Right ventricle myocardium superior (tissue), 1 donor: ENCODE results near the gene XPNPEP3. TPM values are rescaled to one million over a fixed set of nuclear protein-coding genes. Genes with fewer than 3 reads are reported as not detected.

Experiments
- ATAC-seq: fragments of 200-7000 bp; cut with Tn5 transposase; one replicate; pipeline ENCODE4 v1.9.1; 2020; ENCODE audit warnings: mild to moderate bottlenecking; ENCODE audit not compliant: poor library complexity
- DNase-seq: peaks from one replicate; pipeline ENCODE4 v3.0.0-alpha.2; 2020
- intact Hi-C: fragments of 100-400 bp; cut with DNase I; formaldehyde crosslinking; loops from one replicate; pipeline ENCODE4 v1.11.2; 2022
- microRNA-seq: library from miRNA; unstranded; fragments of <30 nt; microRNA quantifications from one replicate; pipeline ENCODE4 v1.2.0, GENCODE V29; 2020
- total RNA-seq: library from RNA; stranded (reverse); fragmentation: NEBNext Ultra II Directional; extraction: Animal tissue kit (Norgen Biotek cat#: 25700); gene quantifications from one replicate; pipeline ENCODE4 v1.2.1, GENCODE V29; 2021
- donor health status: DM: no; HTN: yes; CAD: no; lungs with severe emphysema.

Gene XPNPEP3
- total RNA-seq, 1 donor from 2014 or later: 21.9 TPM

DNA sequence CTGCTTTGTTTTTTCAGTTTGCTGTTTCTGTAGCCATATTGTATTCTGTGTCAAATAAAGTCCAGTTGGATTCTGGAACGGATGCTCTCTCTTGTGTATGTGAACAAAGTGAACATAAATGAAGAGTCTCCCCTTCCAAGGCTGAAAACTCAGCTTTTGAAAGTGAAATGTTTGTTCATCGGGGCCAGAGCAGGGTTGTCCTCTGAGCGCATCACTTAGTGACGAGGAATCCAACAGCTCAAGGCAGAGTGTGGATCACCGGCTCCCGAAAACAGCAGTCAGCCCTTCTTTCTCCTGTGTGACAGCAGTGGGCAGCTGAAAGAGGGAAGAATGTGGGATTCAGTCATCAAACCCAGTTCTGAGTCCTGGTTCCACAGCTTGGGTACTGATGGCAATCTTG lies 115.6 kb downstream of the XPNPEP3 start:
- ATAC-seq: no peak
- DNase-seq: no peak
- intact Hi-C loops: no loop called here

DNA sequence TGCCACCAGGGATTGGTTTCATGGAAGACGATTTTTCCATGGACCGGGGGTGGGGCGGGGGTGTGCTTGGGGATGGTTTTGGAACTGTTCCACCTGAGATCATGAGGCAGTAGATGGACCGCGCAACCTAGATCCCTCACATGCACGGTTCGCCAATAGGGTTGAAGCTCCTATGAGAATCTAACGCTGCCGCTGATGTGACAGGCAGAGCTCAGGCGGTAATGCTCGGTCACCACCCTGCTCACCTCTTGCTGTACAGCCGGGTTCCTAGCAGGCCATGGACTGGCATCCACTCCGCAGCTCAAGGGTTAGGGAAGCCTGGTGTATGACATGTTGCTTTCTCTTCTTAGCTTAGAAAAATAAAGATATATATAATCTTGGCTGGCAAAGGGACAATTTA lies 116.2 kb downstream of the XPNPEP3 start:
- no peak for DNase-seq
- intact Hi-C loops: no loop called here
- ATAC-seq: no peak

DNA sequence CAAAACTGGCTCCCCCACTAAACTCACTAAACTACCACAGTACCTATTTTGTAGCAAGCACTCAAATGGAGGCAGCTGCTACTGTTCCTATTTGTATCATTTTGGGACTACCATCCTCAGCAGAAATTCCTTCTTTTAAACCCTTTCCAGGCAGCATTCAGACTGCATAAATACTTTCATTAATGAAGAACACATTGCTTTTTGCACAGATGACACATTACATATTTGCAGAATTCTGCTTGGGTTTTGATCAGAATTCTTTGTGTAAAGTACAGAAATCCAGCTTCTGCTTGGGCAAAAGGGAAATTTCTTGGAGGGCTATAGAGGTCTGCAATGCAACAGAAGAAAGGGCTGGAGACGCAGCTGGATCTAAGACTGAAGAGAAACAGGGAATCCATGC lies 118.4 kb downstream of the XPNPEP3 start:
- no peak for DNase-seq
- no peak for ATAC-seq
- intact Hi-C loops: no loop called here

DNA sequence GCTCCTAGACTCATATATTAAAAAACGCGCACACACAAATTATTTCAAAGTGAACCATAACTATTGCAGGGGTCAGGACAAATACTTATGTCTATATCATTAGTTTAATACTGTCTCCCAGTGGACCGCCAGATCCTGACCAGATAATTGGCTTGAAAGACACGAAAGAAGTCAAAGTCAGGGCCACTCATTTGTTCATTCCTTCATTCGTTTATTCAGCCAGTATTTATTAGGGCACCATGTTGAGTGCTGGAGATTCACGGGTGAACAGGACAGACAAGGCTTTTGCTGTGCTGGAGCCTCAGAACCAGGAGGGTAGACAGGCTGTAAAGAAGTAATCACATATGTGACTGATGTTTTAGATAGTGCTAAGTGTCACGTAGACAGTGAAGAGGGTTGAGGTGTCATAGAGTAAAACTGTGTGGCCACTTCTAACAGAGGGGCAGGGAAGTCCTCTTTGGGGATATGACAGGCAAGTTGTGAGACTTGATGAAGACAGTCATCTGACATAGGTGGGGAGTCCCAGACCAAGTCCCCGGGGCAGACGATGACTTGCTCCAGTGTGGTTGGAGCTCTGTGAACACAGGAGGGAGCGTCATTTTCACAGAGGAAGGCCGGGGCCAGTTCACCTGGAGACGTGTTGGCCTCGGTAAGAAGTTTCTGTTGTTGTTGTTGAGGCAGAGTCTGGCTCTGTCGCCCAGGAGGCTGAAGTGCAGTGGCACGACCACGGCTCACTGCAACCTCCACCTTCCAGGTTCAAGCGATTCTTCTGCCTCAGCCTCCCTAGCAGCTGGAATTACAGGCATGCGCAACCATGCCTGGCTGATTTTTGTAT lies 120.1 kb downstream of the XPNPEP3 start:
- no peak for DNase-seq
- intact Hi-C loops: no loop called here
- no peak for ATAC-seq

DNA sequence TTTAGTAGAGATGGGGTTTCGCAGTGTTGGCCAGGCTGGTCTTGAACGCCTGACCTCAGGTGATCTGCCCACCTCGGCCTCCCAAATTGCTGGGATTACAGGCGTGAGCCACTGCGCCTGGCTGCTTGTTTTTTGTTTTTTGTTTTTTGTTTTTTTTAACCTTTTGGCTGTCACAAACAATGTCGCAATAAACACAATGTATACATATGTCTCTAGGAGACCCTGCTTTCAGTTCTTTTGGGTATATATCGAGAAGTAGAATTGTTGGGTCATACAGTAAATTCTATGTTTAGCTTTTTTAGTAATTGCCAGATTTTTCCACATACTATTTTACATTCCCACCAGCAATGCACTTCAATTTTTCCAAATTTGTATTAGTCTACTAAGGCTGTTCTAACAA lies 122.2 kb downstream of the XPNPEP3 start:
- intact Hi-C loops: no loop called here
- no peak for ATAC-seq
- DNase-seq: no peak

DNA sequence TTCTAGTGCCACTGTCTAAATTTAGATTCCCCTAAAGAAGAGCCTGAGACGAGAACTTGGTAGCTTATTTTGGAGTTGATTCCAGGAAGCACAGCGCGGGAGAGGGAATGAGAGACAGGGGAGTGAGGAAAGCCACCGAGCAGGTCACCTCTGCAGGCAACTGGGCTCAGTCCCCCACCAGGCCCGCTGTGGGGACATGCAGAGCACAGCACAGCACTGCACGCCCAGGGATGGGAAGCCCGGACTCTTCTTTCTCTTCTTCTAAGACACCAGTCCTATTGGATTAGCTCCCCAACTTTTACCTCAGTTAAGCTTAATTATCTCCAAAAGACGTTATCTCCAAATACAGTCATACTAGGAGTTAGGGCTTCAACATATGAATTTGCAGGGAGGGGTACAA lies 122.9 kb downstream of the XPNPEP3 start:
- DNase-seq (no peak), ATAC-seq (no peak)
- intact Hi-C loops: no loop called here

Small RNAs within 50 kb of the gene (microRNA-seq; reads per million reads assigned to microRNA genes)
- gene MIR4766: 0.97 reads per million

Other genes starting within 250 kb of the XPNPEP3 start
- gene MRTFA, start 220.4 kb upstream of the XPNPEP3 start, total RNA-seq: 26.4 TPM
- gene MCHR1, start 177.7 kb upstream of the XPNPEP3 start, total RNA-seq: 0.54 TPM
- gene SLC25A17, start 37.8 kb upstream of the XPNPEP3 start, total RNA-seq: 3.3 TPM
- gene ST13, start 509 bp upstream of the XPNPEP3 start, total RNA-seq: 206 TPM
- not detected for gene DNAJB7, start 5.0 kb downstream of the XPNPEP3 start, total RNA-seq
- 65.7 TPM for gene RBX1, start 94.2 kb downstream of the XPNPEP3 start, total RNA-seq
- gene EP300, start 235.4 kb downstream of the XPNPEP3 start, total RNA-seq: 24.2 TPM